ENCODE measurements around the gene XPNPEP2.
A peak's percentile ranks its signal among the peaks of the same experiment; 100 is the strongest.

XPNPEP2 gene

GRCh38 chrX:129744861-129745321 is 6.1 kb downstream of the XPNPEP2 start:
- DNase-seq (ENCODE audit: low read depth, low spot score): no peak
- in situ Hi-C loops (cut with HindIII; ENCODE audit: low sequenced_read_pairs): no loop called here
- TF ChIP-seq, protein P1, sequence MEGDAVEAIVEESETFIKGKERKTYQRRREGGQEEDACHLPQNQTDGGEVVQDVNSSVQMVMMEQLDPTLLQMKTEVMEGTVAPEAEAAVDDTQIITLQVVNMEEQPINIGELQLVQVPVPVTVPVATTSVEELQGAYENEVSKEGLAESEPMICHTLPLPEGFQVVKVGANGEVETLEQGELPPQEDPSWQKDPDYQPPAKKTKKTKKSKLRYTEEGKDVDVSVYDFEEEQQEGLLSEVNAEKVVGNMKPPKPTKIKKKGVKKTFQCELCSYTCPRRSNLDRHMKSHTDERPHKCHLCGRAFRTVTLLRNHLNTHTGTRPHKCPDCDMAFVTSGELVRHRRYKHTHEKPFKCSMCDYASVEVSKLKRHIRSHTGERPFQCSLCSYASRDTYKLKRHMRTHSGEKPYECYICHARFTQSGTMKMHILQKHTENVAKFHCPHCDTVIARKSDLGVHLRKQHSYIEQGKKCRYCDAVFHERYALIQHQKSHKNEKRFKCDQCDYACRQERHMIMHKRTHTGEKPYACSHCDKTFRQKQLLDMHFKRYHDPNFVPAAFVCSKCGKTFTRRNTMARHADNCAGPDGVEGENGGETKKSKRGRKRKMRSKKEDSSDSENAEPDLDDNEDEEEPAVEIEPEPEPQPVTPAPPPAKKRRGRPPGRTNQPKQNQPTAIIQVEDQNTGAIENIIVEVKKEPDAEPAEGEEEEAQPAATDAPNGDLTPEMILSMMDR (IDR thresholded peaks at IDR 0.05; ENCODE audit: low read depth, low read length): no peak

DNA sequence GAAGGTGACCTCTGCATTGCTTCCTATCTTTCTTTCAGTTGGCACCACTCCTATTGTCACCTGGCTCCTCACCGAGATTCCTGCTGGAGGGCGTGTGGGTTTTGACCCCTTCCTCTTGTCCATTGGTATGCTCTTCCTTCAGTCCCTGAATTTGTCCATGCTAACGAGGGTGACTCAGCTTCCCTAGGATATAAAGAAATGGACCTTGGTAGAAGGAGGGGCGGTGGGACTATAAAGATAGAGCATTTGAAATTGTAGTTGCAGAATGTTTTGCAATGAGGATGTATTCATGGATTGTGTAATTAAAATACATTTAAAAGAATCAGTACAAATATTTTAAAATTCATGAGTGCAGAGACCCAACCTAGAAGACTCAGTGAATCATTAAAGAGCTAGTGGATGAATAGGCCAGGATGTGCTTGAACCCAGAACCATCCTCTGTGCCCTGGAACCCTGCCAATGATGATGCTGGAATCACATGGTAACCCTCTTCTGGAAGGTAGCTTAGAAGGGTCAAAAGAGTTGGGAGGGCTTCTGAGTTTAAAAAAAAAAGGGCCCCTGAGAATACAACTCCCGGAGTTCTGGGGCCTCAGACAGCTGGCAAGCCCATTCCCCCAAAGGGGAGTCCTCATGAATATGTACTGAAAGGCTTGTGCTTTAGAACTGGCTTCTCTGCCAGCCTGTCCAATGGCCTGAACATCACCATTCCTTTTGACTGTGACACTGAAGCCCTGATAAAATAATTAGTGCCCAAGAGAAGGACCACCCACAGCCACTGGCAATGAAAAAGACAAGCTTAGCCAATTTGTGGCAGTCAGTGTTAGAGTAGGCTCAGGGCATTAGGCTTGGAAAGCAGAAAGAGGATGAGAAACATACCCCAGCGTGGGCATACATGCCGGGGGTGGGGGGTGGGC is 8.0 kb downstream of the XPNPEP2 start:
- no peak overlapping the region for H3K4me3 ChIP-seq (ENCODE audit: low read depth, low read length)
- TF ChIP-seq, protein P1 (IDR thresholded peaks at IDR 0.05; ENCODE audit: low read depth, low read length): no peak
- no peak for DNase-seq (ENCODE audit: low read depth, low spot score)
- in situ Hi-C loops (cut with HindIII; ENCODE audit: low sequenced_read_pairs): no loop called here

More at GRCh38 chrX:129744861-129745321, 6.1 kb downstream of the XPNPEP2 start:
- no peak overlapping the region for H3K4me3 ChIP-seq (ENCODE audit: low read depth, low read length)

DNA sequence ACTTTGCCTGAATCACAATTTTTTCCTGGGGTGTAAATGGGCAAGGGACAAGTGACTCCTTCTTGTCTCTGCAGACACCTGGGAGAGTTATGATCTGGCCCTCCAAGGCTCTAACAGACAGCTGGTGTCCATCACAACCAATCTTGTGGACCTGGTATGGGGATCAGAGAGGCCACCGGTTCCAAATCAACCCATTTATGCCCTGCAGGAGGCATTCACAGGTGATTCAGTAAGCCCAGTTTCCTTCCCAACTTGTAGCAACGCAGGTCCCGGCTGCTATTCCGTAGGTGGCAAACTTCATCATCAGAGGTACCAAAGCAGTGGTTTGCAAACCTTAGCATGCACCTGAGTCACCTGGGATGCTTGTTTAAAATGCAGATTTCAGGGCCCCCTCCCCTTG is 8.8 kb downstream of the XPNPEP2 start:
- DNase-seq (ENCODE audit: low read depth, low spot score): no peak
- TF ChIP-seq, protein P1 (IDR thresholded peaks at IDR 0.05; ENCODE audit: low read depth, low read length): no peak
- in situ Hi-C loops (cut with HindIII; ENCODE audit: low sequenced_read_pairs): no loop called here
- H3K4me3 ChIP-seq (ENCODE audit: low read depth, low read length): no peak overlapping the region

GRCh38 chrX:129748305-129748704 is 9.5 kb downstream of the XPNPEP2 start:
- H3K4me3 ChIP-seq (ENCODE audit: low read depth, low read length): no peak overlapping the region
- TF ChIP-seq, protein P1 (IDR thresholded peaks at IDR 0.05; ENCODE audit: low read depth, low read length): no peak
- DNase-seq (ENCODE audit: low read depth, low spot score): peak; percentile 51
- in situ Hi-C loops (cut with HindIII; ENCODE audit: low sequenced_read_pairs): no loop called here

- DNase-seq (ENCODE audit: low read depth, low spot score): no peak
- no peak overlapping the region for H3K4me3 ChIP-seq (ENCODE audit: low read depth, low read length)
- TF ChIP-seq, protein P1 (IDR thresholded peaks at IDR 0.05; ENCODE audit: low read depth, low read length): no peak
- in situ Hi-C loops (cut with HindIII; ENCODE audit: low sequenced_read_pairs): no loop called here
Observed at GRCh38 chrX:129749069-129749468, 10.3 kb downstream of the XPNPEP2 start.

DNA sequence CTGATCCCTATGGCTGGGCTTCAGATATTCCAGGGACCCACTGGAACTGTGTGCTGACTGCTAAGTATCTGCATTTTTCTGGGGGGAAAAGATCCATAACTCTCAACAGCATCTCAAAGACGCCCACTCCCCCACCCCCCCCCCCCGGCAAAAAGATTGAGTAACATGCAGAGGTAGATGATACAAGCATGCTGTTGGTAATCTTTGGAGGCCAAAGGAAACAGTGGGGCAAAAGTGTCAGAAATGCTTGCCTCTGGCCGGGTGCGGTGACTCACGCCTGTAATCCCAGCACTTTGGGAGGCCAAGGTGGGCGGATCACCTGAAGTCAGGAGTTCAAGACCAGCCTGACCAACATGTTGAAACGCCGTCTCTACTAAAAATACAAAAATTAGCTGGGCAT is 12.2 kb downstream of the XPNPEP2 start:
- in situ Hi-C loops (cut with HindIII; ENCODE audit: low sequenced_read_pairs): no loop called here
- H3K4me3 ChIP-seq (ENCODE audit: low read depth, low read length): no peak overlapping the region
- TF ChIP-seq, protein P1 (IDR thresholded peaks at IDR 0.05; ENCODE audit: low read depth, low read length): no peak
- DNase-seq (ENCODE audit: low read depth, low spot score): no peak

Measured in astrocyte of the spinal cord (primary cell).